Right lobe of liver (tissue), 4 donors: ENCODE results near the gene SPRED2.

Source experiments
- POLR2A ChIP-seq: fragments of 450-650 bp; IDR thresholded peaks from one replicate; pipeline ENCODE4 v1.6.1; 2017; ENCODE audit warnings: antibody characterized with exemption, mild to moderate bottlenecking
- TF ChIP-seq, protein P1 (sequence below), 4 donors: fragments of 200-600 bp in 3 of 4; fragments of 450-650 bp in 1 of 4; IDR thresholded peaks; one replicate each; pipeline versions ENCODE4 v1.5.1 to v1.8.0; 2016 to 2022; ENCODE audit warnings: antibody characterized with exemption in 4 of 4, mild to moderate bottlenecking in 2 of 4
- donor health status: DM: no; HTN: no; CAD: no.
- donor health status: DM: no; HTN: no; CAD: no.
- donor health status: DM: no; HTN: yes; CAD: no.

DNA sequence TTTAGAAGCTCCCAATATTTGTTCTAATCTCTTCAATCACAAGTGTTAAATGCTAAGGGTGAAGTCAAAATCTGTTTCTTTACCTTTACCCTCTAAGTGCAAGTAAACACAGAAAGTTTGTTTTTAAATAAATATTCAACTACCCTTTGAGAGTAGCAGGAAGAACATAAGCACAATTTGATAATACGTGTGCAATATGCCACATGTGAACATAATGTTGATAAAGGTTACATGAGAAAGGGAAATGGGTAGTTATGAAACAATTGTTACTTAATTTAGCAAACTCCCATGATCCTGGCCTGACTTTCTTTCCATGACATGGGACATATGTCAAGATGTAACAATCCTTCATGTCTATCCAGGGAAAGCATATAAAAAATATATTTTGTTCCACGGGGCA is 7.1 kb downstream of the SPRED2 start:
- TF ChIP-seq POLR2A, result no peak
- TF ChIP-seq, protein P1, sequence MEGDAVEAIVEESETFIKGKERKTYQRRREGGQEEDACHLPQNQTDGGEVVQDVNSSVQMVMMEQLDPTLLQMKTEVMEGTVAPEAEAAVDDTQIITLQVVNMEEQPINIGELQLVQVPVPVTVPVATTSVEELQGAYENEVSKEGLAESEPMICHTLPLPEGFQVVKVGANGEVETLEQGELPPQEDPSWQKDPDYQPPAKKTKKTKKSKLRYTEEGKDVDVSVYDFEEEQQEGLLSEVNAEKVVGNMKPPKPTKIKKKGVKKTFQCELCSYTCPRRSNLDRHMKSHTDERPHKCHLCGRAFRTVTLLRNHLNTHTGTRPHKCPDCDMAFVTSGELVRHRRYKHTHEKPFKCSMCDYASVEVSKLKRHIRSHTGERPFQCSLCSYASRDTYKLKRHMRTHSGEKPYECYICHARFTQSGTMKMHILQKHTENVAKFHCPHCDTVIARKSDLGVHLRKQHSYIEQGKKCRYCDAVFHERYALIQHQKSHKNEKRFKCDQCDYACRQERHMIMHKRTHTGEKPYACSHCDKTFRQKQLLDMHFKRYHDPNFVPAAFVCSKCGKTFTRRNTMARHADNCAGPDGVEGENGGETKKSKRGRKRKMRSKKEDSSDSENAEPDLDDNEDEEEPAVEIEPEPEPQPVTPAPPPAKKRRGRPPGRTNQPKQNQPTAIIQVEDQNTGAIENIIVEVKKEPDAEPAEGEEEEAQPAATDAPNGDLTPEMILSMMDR (IDR thresholded peaks at IDR 0.05), result no peak
